Mesenchymal stem cell (in vitro differentiated cells and primary cell): Measurements from ENCODE around the gene NSRP1.

Source experiments
- DNase-seq: peaks from one replicate; pipeline ENCODE4 v3.0.0-alpha.2; 2013
- H2AFZ ChIP-seq: one replicate; pipeline ENCODE4 v1.6.1; 2013; ENCODE audit warnings: low read depth, mild to moderate bottlenecking, control low read depth, inconsistent platforms, low read length, moderate library complexity
- H2AK5ac ChIP-seq: 2 replicates; pipeline ENCODE4 v1.6.1; 2013; ENCODE audit warnings: low read length, moderate library complexity, mild to moderate bottlenecking, inconsistent platforms; ENCODE audit not compliant: severe bottlenecking
- H2BK120ac ChIP-seq: one replicate; pipeline ENCODE4 v1.6.1; 2013; ENCODE audit warnings: low read depth, mild to moderate bottlenecking, inconsistent platforms, low read length, moderate library complexity
- H2BK12ac ChIP-seq, 2 experiments: one replicate each; pipeline ENCODE4 v1.6.1; 2013; ENCODE audit warnings: inconsistent platforms in 2 of 2, low read length in 2 of 2, mild to moderate bottlenecking in 2 of 2, moderate library complexity in 2 of 2, control low read depth in 1 of 2
- H2BK15ac ChIP-seq: one replicate; pipeline ENCODE4 v1.6.1; 2013; ENCODE audit warnings: mild to moderate bottlenecking, low read depth, inconsistent platforms; ENCODE audit not compliant: poor library complexity, severe bottlenecking
- H2BK5ac ChIP-seq: 2 replicates; pipeline ENCODE4 v1.6.1; 2013; ENCODE audit warnings: low read depth, mild to moderate bottlenecking, low read length, control low read depth, inconsistent platforms; ENCODE audit not compliant: poor library complexity, severe bottlenecking
- H3K14ac ChIP-seq, 2 experiments: one replicate each; pipeline ENCODE4 v1.6.1; 2013; ENCODE audit warnings: inconsistent platforms in 2 of 2, low read length in 2 of 2, control low read depth in 1 of 2, mild to moderate bottlenecking in 1 of 2, moderate library complexity in 1 of 2
- H3K18ac ChIP-seq, 2 experiments: one replicate each; pipeline ENCODE4 v1.6.1; 2013; ENCODE audit warnings: inconsistent platforms in 2 of 2, low read length in 2 of 2, control low read depth in 1 of 2, low read depth in 1 of 2, mild to moderate bottlenecking in 1 of 2
- H3K23ac ChIP-seq, 2 experiments: one replicate each; pipeline ENCODE4 v1.6.1; 2013; ENCODE audit warnings: inconsistent platforms in 2 of 2, low read length in 2 of 2, mild to moderate bottlenecking in 2 of 2, moderate library complexity in 2 of 2, control low read depth in 1 of 2
- H3K27ac ChIP-seq: 2 replicates; pipeline ENCODE4 v1.5.1; 2013; ENCODE audit warnings: mild to moderate bottlenecking, moderate library complexity, low read length, control low read depth, inconsistent platforms; ENCODE audit not compliant: poor library complexity, severe bottlenecking
- H3K27me3 ChIP-seq, 2 experiments: 2 replicates each; pipeline versions ENCODE4 v1.6.1 to v1.7.0; 2013; ENCODE audit warnings: low read length in 2 of 2, mild to moderate bottlenecking in 2 of 2, moderate library complexity in 2 of 2, control low read depth in 1 of 2, inconsistent platforms in 1 of 2; ENCODE audit not compliant: control insufficient read depth in 1 of 2, insufficient read depth in 1 of 2
- H3K36me3 ChIP-seq, 2 experiments: 2 replicates each; pipeline versions ENCODE4 v1.6.1 to v1.7.0; 2013; ENCODE audit warnings: low read length in 2 of 2, control low read depth in 1 of 2, inconsistent platforms in 1 of 2, low read depth in 1 of 2, mild to moderate bottlenecking in 1 of 2; ENCODE audit not compliant: insufficient read depth in 2 of 2, control insufficient read depth in 1 of 2
- H3K4ac ChIP-seq, 2 experiments: one replicate each; pipeline ENCODE4 v1.6.1; 2013; ENCODE audit warnings: inconsistent platforms in 2 of 2, low read length in 2 of 2, mild to moderate bottlenecking in 2 of 2, moderate library complexity in 2 of 2, control low read depth in 1 of 2, low read depth in 1 of 2
- H3K4me1 ChIP-seq: 2 replicates; pipeline ENCODE4 v1.6.1; 2013; ENCODE audit warnings: low read depth, low read length, control low read depth; ENCODE audit not compliant: control insufficient read depth, insufficient read depth
- H3K4me2 ChIP-seq: 2 replicates; pipeline ENCODE4 v1.6.1; 2013; ENCODE audit warnings: low read length, mild to moderate bottlenecking, inconsistent platforms; ENCODE audit not compliant: poor library complexity, severe bottlenecking
- H3K4me3 ChIP-seq, 2 experiments: 2 replicates each; pipeline versions ENCODE4 v1.5.1 to v1.7.0; 2013; ENCODE audit warnings: low read length in 2 of 2, mild to moderate bottlenecking in 2 of 2, control low read depth in 1 of 2, low read depth in 1 of 2; ENCODE audit not compliant: insufficient read depth in 1 of 2
- H3K79me1 ChIP-seq: replicated peaks from 2 replicates; pipeline ENCODE4 v1.6.1; 2013; ENCODE audit warnings: mild to moderate bottlenecking, control low read depth, low read length, inconsistent platforms; ENCODE audit not compliant: poor library complexity, severe bottlenecking
- H3K9ac ChIP-seq: 2 replicates; pipeline ENCODE4 v1.7.0; 2013; ENCODE audit warnings: mild to moderate bottlenecking, low read length, moderate library complexity
- H3K9me3 ChIP-seq: 2 replicates; pipeline ENCODE4 v1.7.0; 2013; ENCODE audit warnings: mild to moderate bottlenecking, low read length; ENCODE audit not compliant: control insufficient read depth
- H4K8ac ChIP-seq: one replicate; pipeline ENCODE4 v1.6.1; 2013; ENCODE audit warnings: inconsistent platforms, mild to moderate bottlenecking, low read length, moderate library complexity
- H4K91ac ChIP-seq: one replicate; pipeline ENCODE4 v1.6.1; 2013; ENCODE audit warnings: mild to moderate bottlenecking, low read length, inconsistent platforms
- WGBS: methylation state at CpG from one replicate; pipeline ENCODE4 v1.1.7; 2013; ENCODE audit warnings: mixed read lengths; 5-methylcytosine and 5-hydroxymethylcytosine counted together

The NSRP1 gene

DNA sequence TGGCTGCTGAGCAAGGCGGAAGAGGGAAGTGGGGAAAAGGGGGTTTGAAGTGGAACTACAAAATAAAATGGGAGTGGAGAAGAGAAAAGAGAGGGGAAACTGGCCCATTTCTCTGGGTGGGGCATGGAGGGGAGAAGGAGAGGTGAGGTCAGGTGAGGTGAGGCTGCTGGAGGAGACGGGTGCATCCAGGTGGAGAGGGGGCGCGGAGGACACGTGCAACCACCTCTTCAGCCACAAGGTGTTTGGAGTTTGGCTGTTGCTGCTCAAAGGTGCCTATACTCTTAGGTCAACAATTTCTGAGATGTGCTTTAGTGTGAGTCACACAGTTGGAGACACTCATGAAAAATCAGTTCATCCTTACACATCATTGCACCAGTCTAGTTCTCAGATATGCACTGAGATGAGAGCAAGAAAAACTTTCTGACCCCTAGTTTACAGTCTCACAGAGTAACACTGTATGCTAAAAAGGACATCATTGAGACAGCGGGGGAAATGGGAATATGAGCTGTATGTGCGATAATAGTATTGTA lies 114.0 kb downstream of the NSRP1 start:
- H3K79me1 ChIP-seq = no peaks in the 10 kb centered on the region
- H3K18ac ChIP-seq = no peak overlapping the region
- no peak overlapping the region for H3K27ac ChIP-seq
- whole genome bisulfite sequencing = 68% methylated on average over 4 of the region's 7 CpGs
- H4K8ac ChIP-seq = no peak overlapping the region
- H2AFZ ChIP-seq = no peak overlapping the region
- no peak overlapping the region for H2BK5ac ChIP-seq
- no peak overlapping the region for H2BK15ac ChIP-seq
- no peak overlapping the region for H3K4ac ChIP-seq
- peaks cover 7% of the 10 kb centered on the region for H3K4me1 ChIP-seq
- no peak overlapping the region for H3K4me3 ChIP-seq
- DNase-seq = no peak
- H3K4me2 ChIP-seq = no peak overlapping the region
- H3K9me3 ChIP-seq = no peaks in the 10 kb centered on the region
- no peak overlapping the region for H3K9ac ChIP-seq
- no peak overlapping the region for H2BK120ac ChIP-seq
- no peak overlapping the region for H4K91ac ChIP-seq
- H3K14ac ChIP-seq = no peak overlapping the region
- no peaks in the 10 kb centered on the region for H3K36me3 ChIP-seq
- peaks cover 50 to 59% of the 10 kb centered on the region in 2 experiments for H3K27me3 ChIP-seq
- H3K23ac ChIP-seq = no peak overlapping the region
- H2BK12ac ChIP-seq = no peak overlapping the region
- no peak overlapping the region for H2AK5ac ChIP-seq

- Histone ChIP-seq H3K36me3 (no peaks in the 10 kb centered on the region), H3K14ac (no peak overlapping the region), H3K9me3 (no peaks in the 10 kb centered on the region), H3K27ac (no peak overlapping the region), H3K18ac (no peak overlapping the region), H3K9ac (no peak overlapping the region), H3K4ac (no peak overlapping the region), H2AFZ (no peak overlapping the region), H3K4me3 (no peak overlapping the region), H2AK5ac (no peak overlapping the region), H3K79me1 (no peaks in the 10 kb centered on the region), H2BK15ac (no peak overlapping the region), H3K27me3 (peaks cover 63% of the 10 kb centered on the region in 2 experiments), H3K4me2 (no peak overlapping the region), H2BK12ac (no peak overlapping the region), H2BK120ac (no peak overlapping the region), H3K23ac (no peak overlapping the region), H4K8ac (no peak overlapping the region), H3K4me1 (peaks cover 15% of the 10 kb centered on the region), H4K91ac (no peak overlapping the region), H2BK5ac (no peak overlapping the region)
- DNase-seq = no peak
- WGBS = 80% methylated on average over 10 of the region's 10 CpGs
Measured at GRCh38 chr17:30232015-30232823, 115.6 kb downstream of the NSRP1 start.

GRCh38 chr17:30232824-30233427 lies 116.3 kb downstream of the NSRP1 start:
- H2AFZ ChIP-seq = no peak overlapping the region
- H3K27ac ChIP-seq = no peak overlapping the region
- no peaks in the 10 kb centered on the region for H3K79me1 ChIP-seq
- H2BK15ac ChIP-seq = no peak overlapping the region
- H4K8ac ChIP-seq = no peak overlapping the region
- no peak for DNase-seq
- H3K4me2 ChIP-seq = no peak overlapping the region
- no peaks in the 10 kb centered on the region for H3K36me3 ChIP-seq
- 83% methylated on average over 11 of the region's 11 CpGs for WGBS
- no peak overlapping the region for H2AK5ac ChIP-seq
- no peak overlapping the region for H3K4ac ChIP-seq
- H3K9me3 ChIP-seq = no peaks in the 10 kb centered on the region
- no peak overlapping the region for H3K23ac ChIP-seq
- H3K4me1 ChIP-seq = peaks cover 20% of the 10 kb centered on the region
- H3K27me3 ChIP-seq = peaks cover 70% of the 10 kb centered on the region in 2 experiments
- H2BK5ac ChIP-seq = no peak overlapping the region
- no peak overlapping the region for H4K91ac ChIP-seq
- no peak overlapping the region for H3K14ac ChIP-seq
- H2BK120ac ChIP-seq = no peak overlapping the region
- H2BK12ac ChIP-seq = no peak overlapping the region
- no peak overlapping the region for H3K18ac ChIP-seq
- no peak overlapping the region for H3K4me3 ChIP-seq
- H3K9ac ChIP-seq = no peak overlapping the region

- H3K9me3 ChIP-seq = no peaks in the 10 kb centered on the region
Measured at GRCh38 chr17:30234296-30234695, 117.7 kb downstream of the NSRP1 start.

More at GRCh38 chr17:30234296-30234695, 117.7 kb downstream of the NSRP1 start:
- H3K4me3 ChIP-seq = no peak overlapping the region
- H3K23ac ChIP-seq = no peak overlapping the region
- H2AK5ac ChIP-seq = no peak overlapping the region
- no peak overlapping the region for H3K4ac ChIP-seq
- no peak overlapping the region for H2BK15ac ChIP-seq
- H2BK120ac ChIP-seq = no peak overlapping the region
- peaks cover 29% of the 10 kb centered on the region for H3K4me1 ChIP-seq
- no peak overlapping the region for H2BK5ac ChIP-seq
- H2AFZ ChIP-seq = no peak overlapping the region
- no peaks in the 10 kb centered on the region for H3K36me3 ChIP-seq
- H3K14ac ChIP-seq = no peak overlapping the region
- H3K27ac ChIP-seq = no peak overlapping the region
- WGBS = 78% methylated on average over 6 of the region's 6 CpGs
- DNase-seq = no peak
- H3K79me1 ChIP-seq = no peaks in the 10 kb centered on the region
- H3K4me2 ChIP-seq = no peak overlapping the region
- H3K9ac ChIP-seq = no peak overlapping the region
- H3K27me3 ChIP-seq = peaks cover 67 to 74% of the 10 kb centered on the region in 2 experiments
- no peak overlapping the region for H4K8ac ChIP-seq
- no peak overlapping the region for H4K91ac ChIP-seq
- H2BK12ac ChIP-seq = no peak overlapping the region
- H3K18ac ChIP-seq = no peak overlapping the region
